SW 1271 (cell line): ENCODE data around the gene TMEM40.

Source experiments
- DNase-seq, 2 experiments: peaks; one replicate each; lab custom pipeline; 2025; lab: John Stamatoyannopoulos, UW

The TMEM40 gene

DNA sequence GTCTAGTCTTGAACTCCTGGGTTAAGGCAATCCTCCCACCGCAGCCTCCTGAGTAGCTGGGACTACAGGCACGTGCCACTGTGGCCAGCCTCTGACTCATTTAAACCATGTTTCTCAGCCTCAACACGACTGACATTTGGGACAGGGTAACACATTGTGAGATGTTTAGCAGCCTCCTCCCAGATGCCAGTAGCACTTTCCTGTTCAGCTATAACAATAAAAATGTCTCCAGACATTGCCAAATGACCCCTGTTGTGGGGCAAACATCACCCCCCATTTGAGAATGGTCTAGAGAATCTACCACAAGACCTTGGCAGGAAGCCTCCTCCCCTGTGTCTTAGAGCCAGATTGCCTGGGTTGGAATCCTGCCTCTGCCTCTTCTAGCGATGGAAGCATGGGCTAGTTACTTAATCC lies 8.4 kb downstream of the TMEM40 start:
- no peak for DNase-seq

GRCh38 chr3:12750223-12750622 lies 8.8 kb downstream of the TMEM40 start:
- peak in 1 of 2 experiments; percentile 47 for DNase-seq

DNA sequence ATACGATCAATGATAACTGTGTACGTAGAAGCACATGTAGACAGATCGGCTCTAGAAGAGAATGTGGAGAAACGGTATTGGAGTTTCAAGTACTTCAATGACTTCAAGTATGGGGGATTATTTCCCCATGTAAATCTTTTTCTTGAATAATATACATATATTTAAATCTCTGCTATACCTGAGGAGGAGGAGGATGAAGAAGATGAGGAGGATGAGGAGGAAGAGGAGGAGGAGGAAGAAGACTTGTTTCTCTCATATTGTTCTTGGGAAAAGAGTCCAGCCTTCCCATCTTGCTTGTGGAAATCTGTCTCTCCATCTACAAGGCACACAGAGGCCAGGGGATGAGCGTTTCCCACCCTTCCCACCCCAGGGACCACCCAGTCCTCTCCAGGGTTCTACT lies 10.6 kb downstream of the TMEM40 start:
- DNase-seq: no peak

GRCh38 chr3:12746419-12746818 lies 12.6 kb downstream of the TMEM40 start:
- no peak for DNase-seq

DNA sequence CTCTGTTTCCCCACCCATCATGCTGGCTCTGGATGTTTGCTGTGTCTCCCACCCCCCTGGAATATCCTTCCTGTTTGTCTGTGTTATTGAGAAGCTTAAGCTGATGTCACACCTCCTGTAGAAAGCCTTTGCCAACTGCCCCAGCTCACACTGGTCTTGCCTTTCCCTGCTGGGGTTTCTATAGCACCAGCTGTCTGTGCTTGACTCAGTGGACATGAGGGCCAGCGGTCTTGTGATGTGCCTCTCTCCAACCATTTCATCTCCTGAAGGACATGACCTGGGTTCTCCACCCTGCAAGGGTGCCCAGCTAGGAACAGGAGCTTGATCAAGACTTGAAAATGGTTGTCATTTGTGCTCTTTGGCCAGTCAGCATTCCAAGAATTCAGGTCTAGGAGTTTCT lies 14.7 kb downstream of the TMEM40 start:
- no peak for DNase-seq

GRCh38 chr3:12743583-12743982 lies 15.5 kb downstream of the TMEM40 start:
- DNase-seq: no peak

DNA sequence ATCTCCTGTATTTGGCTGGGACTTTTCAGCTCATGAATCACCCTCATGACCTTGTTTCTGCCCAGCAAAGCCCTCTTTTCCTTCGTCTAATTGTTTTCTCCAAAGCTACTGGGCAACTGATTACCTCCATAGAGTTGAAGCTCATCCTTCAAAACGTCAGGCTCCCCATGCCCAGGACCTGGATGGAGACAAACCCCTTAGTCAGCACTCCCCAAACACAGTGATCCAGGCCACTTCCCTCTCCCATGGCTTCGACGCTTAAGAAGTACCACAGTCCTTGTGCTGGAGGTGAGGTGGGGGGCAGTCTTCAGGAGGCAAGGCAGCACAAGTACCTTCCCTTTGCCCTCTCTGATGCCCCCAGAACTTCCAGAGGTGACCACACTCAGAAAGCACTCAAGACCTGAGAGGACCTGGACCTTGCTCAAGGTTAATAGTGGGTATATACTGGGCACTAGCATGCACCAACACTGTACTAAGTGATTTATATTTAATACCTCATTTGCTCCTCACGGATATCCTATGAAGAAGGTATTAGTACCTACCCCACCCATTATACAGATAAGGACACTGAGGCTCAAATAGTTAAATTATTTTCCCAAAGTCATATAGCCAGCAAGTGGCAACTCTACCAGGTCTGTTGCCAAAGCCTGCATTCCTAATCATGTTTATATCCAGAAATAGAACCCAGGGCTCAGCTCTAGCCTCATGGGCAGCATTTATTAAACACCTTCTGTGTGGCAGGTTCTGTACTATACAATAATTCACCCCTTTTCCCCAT lies 16.5 kb downstream of the TMEM40 start:
- no peak for DNase-seq

DNA sequence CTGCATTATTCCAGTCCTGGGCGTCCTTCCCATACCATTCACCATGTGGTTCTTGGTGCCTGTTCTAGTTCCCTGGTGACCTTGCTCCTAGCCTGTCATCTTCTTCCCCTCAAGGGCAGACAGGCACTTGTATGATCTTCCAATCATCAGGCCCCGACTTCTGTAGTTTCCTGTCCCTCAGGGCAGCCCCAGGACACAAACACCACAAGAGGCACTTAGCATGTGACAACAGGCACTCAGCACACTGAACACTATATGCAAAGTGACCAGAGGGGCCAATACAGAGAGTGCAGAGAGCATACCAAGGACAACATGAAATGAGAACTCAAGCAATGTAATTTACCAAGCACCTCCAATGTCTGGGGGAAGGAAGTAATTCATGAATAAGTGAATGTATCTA lies 17.9 kb downstream of the TMEM40 start:
- DNase-seq: no peak

GRCh38 chr3:12737833-12738232 lies 21.2 kb downstream of the TMEM40 start:
- no peak for DNase-seq

DNA sequence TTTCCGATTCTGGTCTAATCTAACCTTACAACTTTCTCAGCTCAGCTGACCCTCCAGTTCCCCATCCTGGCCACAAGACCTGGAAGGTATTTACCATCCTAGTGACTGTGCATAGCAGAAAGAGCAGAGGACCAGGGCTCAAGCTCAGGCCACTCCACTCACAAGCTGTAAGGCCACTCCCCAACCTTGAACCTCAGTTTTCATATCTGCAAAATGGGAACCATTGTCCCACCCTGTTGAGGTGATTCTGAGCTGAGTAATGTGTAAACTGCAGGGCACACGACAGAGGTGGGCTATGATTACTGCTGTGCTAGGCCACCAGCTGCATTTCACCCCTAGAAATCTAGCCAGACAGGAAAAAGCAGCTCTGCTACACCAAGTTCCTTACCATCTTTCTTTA lies 21.7 kb downstream of the TMEM40 start:
- DNase-seq: no peak

- no peak for DNase-seq
Measured at GRCh38 chr3:12734960-12735359, 24.1 kb downstream of the TMEM40 start.

- DNase-seq: no peak
Measured at GRCh38 chr3:12733566-12733965, 25.5 kb downstream of the TMEM40 start.

DNA sequence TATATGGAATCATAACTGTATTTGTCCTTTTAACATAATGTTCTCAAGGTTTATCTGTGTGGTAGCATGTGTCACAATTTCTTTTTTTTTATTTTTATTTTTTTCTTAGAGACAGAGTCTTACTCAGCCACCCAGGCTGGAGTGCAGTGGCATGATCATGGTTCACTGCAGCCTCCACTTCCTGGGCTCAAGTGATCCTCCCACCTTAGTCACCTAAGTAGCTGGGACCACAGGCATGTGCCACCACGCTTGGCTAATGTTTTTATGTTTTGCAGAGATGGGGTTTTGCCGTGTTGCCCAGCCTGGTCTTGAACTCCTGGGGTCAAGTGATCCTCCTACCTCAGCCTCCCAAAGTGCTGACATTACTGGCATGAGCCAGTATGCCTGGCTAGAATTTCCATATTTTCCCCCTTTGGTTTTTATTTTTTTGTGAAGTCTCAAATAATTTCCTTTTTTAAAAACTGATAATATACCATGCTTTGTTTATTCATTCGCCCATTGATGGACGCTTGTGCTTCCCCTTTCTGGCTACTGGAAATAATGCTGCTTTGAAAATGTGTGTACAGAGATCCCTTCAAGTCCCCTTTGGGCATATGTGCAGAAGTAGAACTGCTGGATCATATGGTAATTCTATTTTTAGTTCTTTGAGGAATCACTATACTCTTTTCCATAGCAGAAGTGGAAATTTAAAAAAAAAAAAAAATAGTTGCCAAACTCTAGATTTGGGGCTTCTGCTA lies 28.4 kb downstream of the TMEM40 start:
- DNase-seq: no peak

DNA sequence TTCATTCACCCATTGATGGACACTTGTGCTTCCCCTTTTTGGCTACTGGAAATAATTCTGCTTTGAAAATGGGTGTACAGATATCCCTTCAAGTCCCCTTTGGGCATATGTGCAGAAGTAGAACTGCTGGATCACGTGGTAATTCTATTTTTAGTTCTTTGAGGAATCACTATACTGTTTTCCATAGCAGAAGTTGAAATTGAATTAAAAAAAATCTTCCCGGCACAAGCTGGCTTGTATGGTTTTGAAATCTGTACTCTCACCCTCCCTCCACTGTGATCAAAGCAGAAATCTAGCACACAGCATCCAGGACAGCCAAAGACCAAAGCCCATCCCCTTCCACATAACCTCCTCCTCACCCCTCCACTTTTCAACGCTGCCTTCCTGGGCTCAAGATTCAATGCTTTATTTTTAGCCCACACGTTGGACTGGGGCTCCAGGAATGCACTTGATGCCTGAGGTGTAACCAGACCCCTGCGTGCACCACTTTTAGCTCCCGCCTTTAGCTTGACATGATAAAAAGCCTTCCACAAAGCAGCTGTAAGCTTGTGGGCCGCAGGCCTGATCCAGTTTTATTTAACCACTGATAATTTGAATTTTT lies 29.9 kb downstream of the TMEM40 start:
- no peak for DNase-seq

DNA sequence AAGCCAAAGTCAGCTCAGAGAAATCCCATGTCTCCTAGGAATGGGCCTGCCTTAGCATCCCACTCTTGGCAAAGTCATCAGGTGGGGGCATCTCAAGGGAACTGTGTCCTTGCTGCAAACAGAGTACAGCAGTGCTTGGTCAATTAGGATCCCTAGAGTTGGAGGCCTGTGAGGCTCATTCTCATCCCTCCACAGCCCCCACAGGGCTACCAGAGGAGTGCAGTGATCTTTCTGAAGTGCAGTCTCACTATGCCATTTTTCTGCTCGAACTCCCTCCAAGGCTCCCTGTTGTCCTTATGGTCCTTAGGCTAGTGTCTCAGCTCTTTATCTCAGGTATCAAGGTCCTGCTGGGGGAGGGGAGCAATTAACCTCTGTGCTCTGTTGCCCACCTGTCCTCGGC lies 31.1 kb downstream of the TMEM40 start:
- no peak for DNase-seq

DNA sequence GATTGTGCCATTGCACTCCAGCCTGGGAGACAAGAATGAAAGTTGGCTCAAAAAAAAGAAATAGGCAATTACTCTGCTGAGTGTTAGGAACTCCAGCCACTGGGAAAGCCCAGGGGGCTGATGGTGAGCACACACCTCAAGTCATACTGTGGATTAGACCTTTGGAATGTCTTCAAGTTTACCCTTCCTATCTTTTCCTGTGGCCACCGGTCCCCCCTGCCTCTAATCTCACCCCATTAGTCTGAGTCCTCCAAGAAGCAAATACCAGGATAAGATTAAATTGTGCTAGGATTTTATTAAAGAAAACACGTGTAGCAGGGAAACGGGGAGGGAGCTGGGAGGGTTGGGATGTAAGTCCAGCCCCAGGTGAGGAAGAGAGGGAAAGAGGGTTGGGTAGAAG lies 31.6 kb downstream of the TMEM40 start:
- no peak for DNase-seq

GRCh38 chr3:12725436-12725835 lies 33.6 kb downstream of the TMEM40 start:
- no peak for DNase-seq

- no peak for DNase-seq
Measured at GRCh38 chr3:12724794-12725193, 34.3 kb downstream of the TMEM40 start.

- DNase-seq: peak; percentile 20 to 45
Measured at GRCh38 chr3:12723362-12723761, 35.7 kb downstream of the TMEM40 start.

- DNase-seq: no peak
Measured at GRCh38 chr3:12722226-12722625, 36.8 kb downstream of the TMEM40 start.

DNA sequence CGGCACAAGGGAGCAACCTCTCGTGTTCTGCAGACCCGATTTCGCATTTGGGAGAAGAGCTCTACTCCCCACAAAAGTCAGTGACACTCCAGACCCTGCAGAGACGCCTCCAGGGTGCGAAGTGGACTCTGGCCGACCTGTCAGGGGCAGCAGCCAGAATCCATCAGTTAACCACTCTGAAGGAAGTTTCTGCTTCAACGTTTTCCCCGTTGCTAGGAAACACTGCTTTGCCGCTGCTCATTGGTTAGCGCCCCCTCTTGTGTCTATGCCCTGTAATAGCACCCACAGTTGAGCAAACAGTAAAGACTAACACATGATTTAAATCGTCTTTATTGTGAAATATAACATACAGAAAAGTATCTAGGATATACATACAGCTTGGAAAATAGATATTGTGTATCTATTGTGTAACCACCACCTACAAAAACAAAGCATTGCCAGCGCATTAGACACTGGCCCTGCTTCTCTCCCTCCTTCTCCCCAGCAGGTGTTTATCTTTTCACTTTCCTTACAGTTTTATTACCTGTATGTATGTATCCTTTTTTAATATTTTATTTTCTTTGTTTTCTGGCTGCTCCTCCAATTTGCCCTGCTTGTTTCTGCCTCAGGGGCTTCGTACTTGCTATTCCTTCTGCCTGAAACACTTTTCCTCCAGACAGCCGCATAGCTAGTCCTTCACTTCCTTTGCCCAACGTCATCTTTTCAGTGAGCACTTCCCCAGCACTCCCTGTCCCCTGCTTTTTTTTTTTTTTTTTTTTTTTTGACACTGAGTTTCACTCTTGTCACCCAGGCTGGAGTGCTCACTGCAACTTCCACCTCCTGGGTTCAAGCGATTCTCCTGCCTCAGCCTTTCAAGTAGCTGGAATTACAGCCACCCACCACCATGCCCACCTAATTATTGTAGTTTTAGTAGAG lies 38.8 kb downstream of the TMEM40 start:
- peak; percentile 74 to 94 for DNase-seq

- no peak for DNase-seq
Measured at GRCh38 chr3:12719541-12719940, 39.5 kb downstream of the TMEM40 start.
